ENCODE data around the gene GPR84.

The GPR84 gene

DNA sequence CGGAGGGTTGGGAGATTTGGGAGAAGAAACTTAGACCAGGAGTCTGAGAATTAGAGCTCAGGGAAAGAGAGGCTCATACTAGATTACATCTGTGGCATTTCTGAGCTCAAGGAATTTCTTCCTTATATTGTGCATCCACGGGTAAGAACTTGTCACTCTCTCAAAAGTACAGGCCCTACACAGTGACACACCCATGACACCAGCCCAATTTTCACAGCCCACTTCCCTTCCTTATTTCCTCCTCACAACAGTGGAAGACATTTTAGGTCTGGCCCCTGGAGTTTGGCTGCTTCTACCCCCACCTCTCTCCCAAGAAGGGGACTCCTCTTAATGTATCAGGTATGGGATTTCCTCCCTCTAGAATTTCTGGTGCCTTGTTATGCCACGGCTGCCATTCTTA, 29.5 kb upstream of the GPR84 start:
- intact Hi-C loops (cut with DNase I) = no loop called here
- DNase-seq = no peak

DNA sequence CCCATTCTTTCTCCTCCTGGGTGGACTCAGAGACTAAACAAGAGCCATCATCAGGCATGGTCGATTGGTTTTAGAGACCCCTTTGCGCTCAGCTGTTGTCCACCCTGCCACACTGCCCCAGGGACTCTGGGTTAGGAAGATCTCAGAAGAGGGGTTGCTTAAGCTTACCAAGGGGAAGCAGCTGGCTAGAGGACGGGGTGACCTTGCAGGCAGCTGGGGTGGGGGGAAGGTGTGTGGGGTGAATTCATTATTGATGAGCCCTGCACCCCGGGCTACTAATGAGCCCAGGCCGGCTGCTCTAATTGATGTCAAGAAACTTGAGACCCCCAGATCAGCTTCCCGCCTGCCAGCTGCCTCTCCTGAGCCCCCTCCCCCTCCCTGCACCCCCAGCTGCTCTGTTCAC, 28.9 kb upstream of the GPR84 start:
- intact Hi-C loops (cut with DNase I) = no loop called here
- no peak for DNase-seq

DNA sequence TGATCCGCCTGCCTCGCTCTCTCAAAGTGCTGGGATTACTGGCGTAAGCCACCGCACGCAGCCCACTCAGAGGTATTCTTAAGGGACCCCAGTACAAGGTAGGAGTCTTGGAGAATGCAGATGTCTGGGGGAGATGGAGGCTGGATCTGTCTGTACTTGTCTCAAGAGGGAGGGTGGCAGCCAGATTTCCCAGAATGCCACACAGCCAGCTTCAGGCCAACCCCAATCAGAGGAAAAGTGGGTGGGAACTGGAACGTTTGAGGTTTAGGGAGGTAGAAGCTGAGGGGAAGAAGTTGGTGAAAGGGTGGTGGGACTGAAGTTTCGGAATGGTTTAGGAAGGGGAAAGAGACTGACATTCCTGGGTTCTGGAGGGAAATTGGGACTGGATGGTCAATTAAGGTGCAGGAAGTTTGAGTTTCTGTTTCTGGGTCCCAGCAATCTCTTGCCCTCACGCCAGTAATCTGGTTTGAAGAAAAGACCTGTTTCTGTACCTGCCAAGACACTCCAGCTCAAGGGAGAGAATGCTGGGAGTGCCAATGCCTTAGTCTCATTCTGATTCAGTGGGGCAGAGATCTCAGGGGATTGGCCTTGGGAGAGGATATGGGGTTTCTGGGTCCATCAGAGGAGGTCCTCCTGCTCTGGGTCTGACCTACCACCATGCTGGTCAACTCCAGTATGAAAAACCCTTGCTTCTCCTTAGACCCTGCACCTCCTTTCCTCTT, 28.4 kb upstream of the GPR84 start:
- DNase-seq = peak in 11 of 42 donors; percentile 44 to 71 (median 57)
- intact Hi-C loops (cut with DNase I) = no loop called here

DNA sequence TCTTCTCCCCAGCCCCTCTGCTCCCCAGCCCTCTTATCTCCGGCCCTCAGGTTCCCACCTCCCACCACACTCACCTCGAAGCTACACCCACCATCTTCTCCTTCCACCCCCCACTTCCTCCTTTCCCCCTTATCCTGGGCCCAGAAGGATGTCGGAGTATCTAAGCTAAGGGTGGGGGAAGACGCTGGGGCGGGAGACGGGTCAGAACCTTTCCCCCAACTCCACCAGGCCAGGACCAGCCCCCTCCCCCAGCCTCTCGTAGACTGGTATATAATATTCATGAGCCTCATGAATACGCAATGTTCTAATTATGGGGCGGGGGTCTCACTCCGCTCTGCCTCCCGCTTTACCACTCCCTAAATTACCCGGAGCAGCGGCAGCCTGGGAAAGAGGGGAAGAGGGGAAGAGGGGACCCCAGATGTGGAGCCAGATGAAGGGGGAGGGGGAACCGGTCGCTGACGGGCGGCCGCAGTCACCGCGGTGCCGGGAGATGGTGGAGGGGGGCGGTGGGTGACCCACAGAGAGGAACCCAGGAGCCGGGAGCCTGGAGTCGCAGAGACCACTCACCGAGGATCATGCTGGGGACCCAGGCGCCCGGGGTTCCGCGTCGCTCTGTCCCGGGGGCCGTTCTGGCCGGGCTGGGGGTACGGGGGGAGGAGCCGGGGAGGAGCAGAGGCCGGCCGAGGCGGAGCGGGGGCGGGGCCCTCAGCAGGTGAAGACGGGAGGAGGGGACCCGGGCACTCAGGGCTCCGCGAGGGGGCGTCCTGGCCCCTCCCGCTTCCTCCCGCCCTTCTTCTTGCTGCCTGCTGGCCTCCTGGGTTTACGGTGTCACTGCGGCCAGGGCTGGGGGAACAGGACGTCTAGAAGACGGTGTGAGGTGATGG, 26.6 kb upstream of the GPR84 start:
- intact Hi-C loops (cut with DNase I) = no loop called here
- DNase-seq = peak in 41 of 42 donors; percentile 42 to 89 (median 73)

DNA sequence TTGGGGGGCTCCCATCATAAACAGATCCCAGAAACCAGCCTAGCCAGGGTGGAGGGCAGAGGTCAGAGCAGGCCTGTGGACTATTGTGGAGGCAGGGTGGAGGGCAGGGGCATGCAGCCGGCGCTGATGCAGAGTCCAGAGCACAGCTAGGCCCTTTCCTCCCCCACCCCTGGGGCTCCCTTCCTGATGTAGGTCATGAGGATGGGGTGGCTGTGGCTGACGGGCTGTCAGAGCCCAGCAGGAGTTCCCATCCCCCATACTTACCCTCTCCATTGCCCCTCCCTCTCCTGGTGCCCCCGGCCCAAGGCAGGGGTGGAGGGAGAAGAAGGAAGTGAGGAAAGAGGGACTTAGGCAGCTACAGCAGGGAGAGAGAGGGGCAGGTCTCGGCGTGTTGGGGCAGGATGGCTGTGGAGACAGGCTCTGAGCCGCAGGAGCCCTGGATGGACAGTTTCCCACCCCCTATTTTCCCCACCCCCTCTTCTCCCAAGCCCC, 25.9 kb upstream of the GPR84 start:
- intact Hi-C loops (cut with DNase I) = no loop called here
- peak in 1 of 42 donors; percentile 19 for DNase-seq

DNA sequence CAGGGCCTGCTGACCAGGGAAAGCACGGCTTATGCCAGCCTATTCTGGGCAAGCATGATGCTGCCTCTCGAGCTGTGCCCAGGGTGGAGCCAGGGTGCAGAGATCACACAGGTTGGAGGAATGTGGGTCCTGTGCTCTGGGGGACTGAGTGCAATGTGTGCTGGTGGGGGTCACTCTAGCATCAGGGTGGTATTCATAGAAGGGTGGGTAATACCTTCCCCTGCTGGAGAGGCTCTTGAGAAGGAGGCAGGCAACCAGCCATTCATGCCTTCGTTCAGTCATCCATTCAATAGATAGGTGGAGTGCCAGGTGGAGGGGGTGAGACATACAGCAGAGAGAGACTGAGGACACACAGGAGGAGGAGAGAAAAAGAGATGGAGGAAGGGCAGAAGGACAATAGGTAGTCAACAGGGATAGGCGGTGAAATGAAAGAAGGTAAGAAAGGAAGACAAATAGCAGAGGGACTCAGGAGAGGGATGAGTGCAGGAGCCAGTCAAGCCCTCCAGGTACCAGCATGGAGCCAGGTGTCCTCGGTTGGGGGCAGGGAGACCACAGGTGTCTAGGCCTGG, 25.4 kb upstream of the GPR84 start:
- no peak for DNase-seq
- intact Hi-C loops (cut with DNase I) = no loop called here

DNA sequence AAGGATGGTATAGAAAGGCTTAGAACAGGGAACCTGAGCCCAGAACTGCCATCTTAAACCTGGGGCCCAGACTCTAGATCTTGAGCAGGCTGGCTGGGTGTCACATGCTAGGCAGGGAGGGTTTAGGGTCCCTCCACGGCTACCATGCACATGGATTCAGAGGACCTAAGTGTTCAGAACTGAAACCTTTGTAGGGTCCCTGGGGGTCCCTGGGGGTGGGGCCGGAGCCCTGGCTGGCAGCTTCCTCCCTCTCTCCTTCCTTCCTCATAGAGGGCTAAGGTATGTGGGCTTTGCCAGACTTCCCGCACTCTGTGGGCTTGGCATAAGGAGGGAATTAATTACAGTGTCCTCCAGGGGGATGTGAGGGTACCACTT, 24.8 kb upstream of the GPR84 start:
- no peak for DNase-seq
- intact Hi-C loops (cut with DNase I) = no loop called here

DNA sequence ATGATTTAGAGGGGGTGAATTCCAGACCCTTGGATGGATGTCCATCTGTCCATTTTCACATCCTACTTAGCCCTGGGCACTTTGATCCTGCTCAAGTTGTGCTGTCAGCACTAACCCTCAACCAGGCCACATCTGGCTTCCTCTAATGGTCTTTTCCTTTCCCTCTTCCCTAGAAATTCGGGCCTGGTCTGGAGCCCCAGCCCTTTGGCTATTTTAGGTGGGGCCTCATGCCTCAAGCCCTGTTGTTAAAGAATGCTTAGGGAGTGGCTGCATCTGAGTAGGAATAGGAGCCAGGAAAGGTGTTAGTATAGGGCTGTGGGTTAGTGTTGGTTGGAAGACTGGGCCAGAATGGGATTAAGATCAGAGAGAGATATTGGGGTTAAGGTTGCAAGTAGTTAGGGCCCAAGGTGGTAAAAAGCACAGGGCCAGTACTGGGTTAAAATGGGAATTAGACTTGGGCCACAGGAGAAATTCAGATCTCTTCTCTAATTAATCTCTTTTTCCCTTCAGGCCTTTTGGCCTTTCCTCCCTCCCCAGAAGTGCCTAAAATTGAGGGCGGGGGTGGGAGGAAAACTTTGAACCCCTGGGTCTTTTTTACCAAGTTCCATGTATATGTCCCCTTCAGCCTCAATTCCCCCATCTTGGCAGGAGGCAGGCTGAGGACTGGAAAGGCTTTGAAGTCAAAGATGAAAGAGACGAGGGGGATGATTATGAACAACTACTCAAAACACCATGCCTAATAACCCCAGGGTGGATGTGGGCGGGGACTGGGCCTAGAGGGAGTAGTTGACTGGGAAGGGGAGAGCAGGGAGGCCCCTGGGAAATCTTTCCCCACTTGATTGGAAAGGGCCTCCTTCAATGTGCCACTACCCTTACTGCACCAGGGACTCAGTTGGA, 24.2 kb upstream of the GPR84 start:
- no peak for DNase-seq
- intact Hi-C loops (cut with DNase I) = no loop called here

DNA sequence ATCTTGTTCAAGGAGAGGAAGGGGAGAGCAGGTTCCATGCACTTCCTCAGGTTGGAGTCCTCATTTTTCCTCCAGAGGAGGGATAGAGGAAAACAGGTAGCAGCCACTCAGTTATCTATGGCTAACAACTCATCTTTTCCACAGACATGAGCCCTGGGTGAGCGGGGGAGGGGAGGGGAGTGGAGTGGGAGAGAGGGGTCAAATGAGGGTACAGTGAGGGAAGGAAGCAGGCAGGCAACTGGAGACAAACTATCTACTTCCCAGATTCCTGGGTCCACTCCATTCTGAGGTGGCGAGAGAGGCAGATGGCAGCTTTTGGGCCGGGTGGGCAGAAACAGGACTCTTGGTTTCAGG, 22.8 kb upstream of the GPR84 start:
- intact Hi-C loops (cut with DNase I) = no loop called here
- DNase-seq = no peak

DNA sequence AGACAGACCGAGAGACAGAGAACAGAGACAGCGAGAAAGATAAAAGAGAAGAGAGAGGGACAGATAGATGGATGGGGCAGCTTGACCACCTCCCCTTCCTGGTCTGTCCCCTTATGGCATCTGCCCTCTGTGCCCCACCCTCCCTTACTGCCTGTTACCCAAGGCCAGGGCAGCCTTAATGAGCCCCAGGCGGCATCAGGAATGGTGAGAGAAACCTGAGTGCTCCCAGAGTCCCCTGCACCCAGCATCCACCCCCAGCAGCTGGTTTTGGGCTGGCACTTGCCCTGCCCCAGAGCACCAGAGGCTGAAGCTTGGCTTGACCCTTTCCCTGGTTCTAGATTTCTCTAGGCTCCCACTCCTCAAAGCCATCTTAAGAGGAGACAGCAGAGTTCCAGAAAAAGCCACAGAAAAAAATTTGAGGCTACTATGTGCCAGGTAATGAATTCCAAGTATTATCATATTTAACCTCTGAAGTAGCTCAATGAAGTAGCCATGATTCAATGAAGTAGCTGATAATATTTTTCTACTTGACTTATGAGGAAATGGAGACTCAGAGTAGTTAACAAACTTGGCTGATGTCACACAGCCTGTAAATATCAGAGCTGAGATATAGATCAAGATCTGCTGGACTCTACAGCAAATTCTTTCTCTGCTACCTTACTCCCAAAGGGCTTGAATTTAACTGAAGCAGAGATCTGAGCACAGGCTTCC, 22.3 kb upstream of the GPR84 start:
- intact Hi-C loops (cut with DNase I) = no loop called here
- DNase-seq = no peak

DNA sequence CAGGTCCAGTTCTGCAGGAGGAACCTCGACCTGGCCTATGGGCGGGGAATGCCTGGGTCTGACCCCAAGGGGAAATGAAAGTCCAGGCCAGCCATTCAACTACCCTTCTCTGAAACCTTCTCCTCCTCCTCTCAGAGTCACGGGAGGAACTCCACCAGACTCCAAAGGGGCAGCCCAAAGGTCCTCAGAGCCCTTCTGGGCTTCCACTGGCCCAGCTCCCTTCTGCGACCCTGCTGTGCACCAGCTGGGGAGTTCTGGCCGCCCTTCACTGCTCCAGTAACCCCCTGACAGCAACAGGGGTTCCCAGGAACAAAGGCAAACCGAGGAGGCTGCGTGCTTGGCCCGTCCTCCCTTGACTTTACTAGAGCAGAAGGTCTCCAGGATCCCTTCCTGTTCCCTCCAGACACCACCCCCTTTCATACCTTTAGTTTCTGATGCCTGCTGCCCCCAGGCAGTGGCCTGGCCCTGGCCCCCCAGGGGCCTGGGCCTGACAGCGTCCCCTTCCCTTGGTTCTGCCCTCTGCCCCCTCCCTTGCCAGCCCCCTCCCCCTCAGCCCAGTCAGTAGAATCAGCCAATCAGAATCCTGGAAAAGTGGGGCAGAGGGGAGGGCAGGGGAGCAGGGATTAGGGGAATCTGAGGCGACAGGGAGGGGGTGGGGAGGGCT, 21.1 kb upstream of the GPR84 start:
- intact Hi-C loops (cut with DNase I) = no loop called here
- DNase-seq = peak in 11 of 42 donors; percentile 19 to 61 (median 42)

DNA sequence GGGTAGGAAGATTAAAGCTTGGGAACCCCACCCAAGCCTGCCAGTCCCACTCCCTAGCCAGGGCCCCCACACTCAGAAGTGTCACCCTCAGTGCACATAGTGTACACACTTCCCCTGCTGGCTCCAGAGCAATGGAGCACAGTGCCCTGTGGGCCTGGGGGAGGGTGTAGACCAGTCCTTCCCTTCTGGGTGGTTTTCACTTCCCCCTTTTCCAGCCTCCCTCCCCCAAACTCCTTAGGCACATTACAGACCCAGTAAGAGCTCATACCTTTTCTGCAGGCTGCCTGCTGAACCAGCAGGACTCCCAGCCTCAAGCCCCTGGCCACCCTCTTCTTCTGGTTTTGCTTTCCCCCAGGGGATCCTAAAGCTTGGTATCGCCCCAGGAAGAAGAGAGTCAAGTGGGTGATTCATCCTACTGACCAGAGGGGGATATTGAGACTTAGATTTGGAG, 20.3 kb upstream of the GPR84 start, which contains the start of gene ZNF385A:
Gene ZNF385A, minus strand, starts transcription at position 143 of the 451 bp plus-strand sequence. CDS start 219 bp downstream, outside the sequence.
- intact Hi-C loops (cut with DNase I) = no loop called here
- peak in 14 of 42 donors; percentile 32 to 69 (median 45) for DNase-seq

DNA sequence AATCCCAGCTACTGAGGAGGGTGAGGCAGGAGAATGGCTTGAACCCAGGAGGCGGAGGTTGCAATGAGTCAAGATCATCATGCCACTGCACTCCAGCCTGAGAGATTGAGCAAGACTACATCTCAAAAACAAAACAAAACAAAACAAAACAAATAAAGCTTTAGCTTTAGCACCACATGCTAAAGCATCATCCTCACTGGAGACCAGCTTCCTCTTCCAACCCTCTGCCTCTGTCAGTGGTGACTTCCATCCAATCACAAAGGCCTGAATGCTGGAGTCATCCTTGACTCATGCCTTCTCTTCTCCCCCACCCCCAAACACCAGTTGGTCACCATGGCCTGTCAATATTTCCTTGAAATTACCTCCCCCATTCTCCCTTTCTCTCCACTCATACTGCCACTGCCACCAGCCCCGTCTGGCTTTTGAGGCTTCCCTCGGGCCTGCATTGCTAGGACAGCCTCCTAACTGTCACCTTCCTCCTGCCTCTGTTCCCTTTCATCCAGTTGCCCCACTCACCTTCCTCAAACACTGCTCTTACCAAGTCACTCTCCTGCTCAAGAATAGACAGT, 18.8 kb upstream of the GPR84 start:
- DNase-seq = no peak
- intact Hi-C loops (cut with DNase I) = no loop called here

DNA sequence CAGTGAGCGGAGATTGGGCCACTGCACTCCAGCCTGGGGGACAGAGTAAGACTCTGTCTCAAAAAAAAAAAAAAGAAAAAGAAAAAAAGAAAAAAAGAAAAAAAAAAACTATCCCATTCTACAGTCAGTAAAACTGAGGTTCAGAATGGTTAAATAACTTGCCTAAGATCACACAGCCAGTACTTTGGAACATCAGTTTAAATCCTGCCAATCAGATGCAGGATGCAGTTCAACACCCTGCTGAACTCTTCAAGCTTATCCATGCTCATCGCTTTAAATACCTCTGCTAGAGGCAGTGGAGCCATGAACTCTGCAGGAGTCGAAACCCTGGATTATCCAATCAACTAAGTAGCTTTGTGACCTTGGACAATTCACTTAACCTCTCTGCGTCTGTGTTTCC, 16.9 kb upstream of the GPR84 start:
- DNase-seq = no peak

DNA sequence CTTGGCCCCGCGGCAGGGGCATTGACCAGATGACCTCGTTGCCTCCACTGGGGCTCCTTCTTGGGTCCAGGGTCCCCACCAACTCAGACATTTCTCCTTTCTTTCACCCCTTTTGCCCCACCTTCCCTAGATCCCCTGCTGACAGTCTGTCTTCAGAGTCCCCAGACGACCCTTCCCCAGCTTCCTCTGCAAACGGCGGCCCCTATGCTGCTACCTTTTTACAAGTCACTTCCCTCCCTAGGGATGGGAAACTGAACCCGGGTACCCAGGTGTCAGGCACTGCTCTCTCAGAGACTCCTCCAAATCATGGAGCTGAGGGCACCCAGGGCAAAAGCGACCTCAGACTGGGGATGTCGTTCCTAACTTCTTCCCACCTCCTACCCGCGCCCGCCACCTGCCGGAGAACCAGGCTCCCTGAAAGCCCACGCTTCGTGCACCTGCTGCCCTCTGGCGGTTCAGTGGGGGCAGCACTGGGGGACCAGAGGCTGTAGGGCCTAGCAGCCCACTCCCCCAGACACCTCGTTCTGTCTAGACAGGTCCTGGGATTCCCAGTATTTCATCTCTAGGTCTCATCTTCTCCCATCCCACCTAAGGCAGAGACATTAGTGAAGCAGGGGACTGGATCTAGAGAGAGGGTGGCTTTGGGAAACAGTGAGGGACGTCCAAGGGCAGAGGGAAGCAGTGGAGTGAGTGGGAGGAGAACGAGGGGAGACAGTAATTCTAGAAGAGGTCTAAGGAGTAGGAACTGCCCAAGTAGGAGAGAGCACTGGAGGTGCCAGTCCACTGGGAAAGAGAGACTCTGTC, 15.3 kb upstream of the GPR84 start:
- DNase-seq = peak; percentile 75 to 97 (median 93)
- intact Hi-C loops (cut with DNase I) = no loop called here

More for the DNA sequence above, 16.9 kb upstream of the GPR84 start:
- intact Hi-C loops (cut with DNase I) = no loop called here

DNA sequence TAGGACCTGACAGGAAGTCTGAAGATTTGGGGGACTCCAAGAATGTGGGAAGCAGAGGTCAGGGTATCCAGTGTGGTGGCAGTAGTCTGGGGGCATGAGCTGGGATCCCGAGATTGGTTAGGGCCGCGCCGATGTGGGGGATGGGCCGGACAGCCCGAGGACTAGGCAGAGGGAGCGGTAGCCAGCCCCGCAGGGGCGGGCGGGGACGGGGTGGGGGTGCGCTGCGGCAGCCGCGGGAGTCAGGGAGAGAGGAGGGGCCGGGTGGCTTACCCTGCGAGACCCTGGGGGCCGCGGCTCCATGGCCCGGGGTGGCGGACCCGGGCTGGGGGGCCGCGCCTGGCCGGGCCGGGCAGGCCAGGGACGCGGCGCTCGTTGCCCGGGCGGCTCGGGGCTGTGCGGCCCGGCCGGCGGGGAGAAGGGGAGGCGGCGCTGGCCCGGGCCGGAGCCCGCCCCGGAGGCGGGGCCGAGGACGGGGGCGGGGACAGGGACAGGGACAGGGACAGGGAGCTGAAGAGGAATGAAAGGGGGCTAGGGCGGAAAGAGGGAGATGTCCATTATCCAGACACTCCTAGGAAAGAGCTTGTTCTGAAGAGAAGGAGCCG, 14.6 kb upstream of the GPR84 start:
- intact Hi-C loops (cut with DNase I) = no loop called here
- peak in 32 of 42 donors; percentile 44 to 80 (median 64) for DNase-seq
